Calu3 (cell line): ENCODE results near the gene SH2D6. TPM values are rescaled to one million over a fixed set of nuclear protein-coding genes. Genes with fewer than 3 reads are reported as not detected.
A peak's percentile ranks its signal among the peaks of the same experiment; 100 is the strongest.

Source experiments
- BruUV-seq: library from RNA; stranded (reverse); fragments of 400-500 nt; replicated peaks from 2 replicates; lab custom pipeline; 2021; lab: Mats Ljungman, UMichigan
- CTCF ChIA-PET: fragments of 300-600 bp; sonication (Branson Sonifier 250); formaldehyde crosslinking; loops from one replicate; lab custom pipeline; 2022; ENCODE audit warnings: antibody characterized with exemption; lab: Charles Lee
- DNase-seq: peaks from one replicate; pipeline ENCODE4 v3.0.0; 2022
- H3K27ac Mint-ChIP-seq: one replicate; pipeline ENCODE4 v1.8.0; 2022; ENCODE audit warnings: mixed read lengths; ENCODE audit not compliant: unreplicated experiment
- H3K27me3 Mint-ChIP-seq: one replicate; pipeline ENCODE4 v1.8.0; 2022; ENCODE audit warnings: mixed read lengths; ENCODE audit not compliant: unreplicated experiment
- H3K36me3 Mint-ChIP-seq: one replicate; pipeline ENCODE4 v1.8.0; 2022; ENCODE audit warnings: mild to moderate bottlenecking, moderate library complexity, mixed read lengths; ENCODE audit not compliant: insufficient read depth, unreplicated experiment
- H3K4me1 Mint-ChIP-seq: one replicate; pipeline ENCODE4 v1.8.0; 2022; ENCODE audit warnings: mild to moderate bottlenecking, low read depth, mixed read lengths; ENCODE audit not compliant: unreplicated experiment
- H3K4me3 Mint-ChIP-seq: one replicate; pipeline ENCODE4 v1.8.0; 2022; ENCODE audit warnings: mild to moderate bottlenecking, low read depth, moderate library complexity, mixed read lengths; ENCODE audit not compliant: unreplicated experiment
- H3K9me3 Mint-ChIP-seq: one replicate; pipeline ENCODE4 v1.8.0; 2022; ENCODE audit warnings: low read depth, mixed read lengths; ENCODE audit not compliant: unreplicated experiment
- intact Hi-C: fragments of 100-400 bp; cut with micrococcal nuclease; formaldehyde crosslinking; loops from one replicate; pipeline ENCODE4 v1.10.0; 2022; ENCODE audit not compliant: unreplicated experiment
- total RNA-seq: library from RNA; stranded (reverse); gene quantifications from 2 replicates; pipeline ENCODE4 v1.2.3, GENCODE V29; 2022
- TF ChIP-seq, protein P1 (sequence below): fragments of 200-600 bp; IDR thresholded peaks from one replicate; pipeline ENCODE4 v1.8.0; 2022; ENCODE audit warnings: antibody characterized with exemption; ENCODE audit not compliant: unreplicated experiment

The SH2D6 gene
- total RNA-seq, 1 experiment from 2014 or later: 1.8 TPM

GRCh38 chr2:85445316-85446295, 27.1 kb downstream of the SH2D6 start:
- Mint-ChIP-seq H3K27me3 (no peaks in the 10 kb centered on the region), H3K36me3 (no peaks in the 10 kb centered on the region), H3K27ac (peak overlapping the region; percentile 66), H3K4me1 (peaks cover 8% of the 10 kb centered on the region), H3K9me3 (no peaks in the 10 kb centered on the region), H3K4me3 (no peak overlapping the region)
- TF ChIP-seq, protein P1, sequence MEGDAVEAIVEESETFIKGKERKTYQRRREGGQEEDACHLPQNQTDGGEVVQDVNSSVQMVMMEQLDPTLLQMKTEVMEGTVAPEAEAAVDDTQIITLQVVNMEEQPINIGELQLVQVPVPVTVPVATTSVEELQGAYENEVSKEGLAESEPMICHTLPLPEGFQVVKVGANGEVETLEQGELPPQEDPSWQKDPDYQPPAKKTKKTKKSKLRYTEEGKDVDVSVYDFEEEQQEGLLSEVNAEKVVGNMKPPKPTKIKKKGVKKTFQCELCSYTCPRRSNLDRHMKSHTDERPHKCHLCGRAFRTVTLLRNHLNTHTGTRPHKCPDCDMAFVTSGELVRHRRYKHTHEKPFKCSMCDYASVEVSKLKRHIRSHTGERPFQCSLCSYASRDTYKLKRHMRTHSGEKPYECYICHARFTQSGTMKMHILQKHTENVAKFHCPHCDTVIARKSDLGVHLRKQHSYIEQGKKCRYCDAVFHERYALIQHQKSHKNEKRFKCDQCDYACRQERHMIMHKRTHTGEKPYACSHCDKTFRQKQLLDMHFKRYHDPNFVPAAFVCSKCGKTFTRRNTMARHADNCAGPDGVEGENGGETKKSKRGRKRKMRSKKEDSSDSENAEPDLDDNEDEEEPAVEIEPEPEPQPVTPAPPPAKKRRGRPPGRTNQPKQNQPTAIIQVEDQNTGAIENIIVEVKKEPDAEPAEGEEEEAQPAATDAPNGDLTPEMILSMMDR: no peak
- peak; percentile 34 for DNase-seq
- intact Hi-C loops: no loop called here
- CTCF ChIA-PET: interaction anchor here (1.1 kb wide), 1 partner anchor 25 kb away, joined by 4 read pairs; no protein-coding TSS in a partner anchor
- BruUV-seq: no TSS peak

DNA sequence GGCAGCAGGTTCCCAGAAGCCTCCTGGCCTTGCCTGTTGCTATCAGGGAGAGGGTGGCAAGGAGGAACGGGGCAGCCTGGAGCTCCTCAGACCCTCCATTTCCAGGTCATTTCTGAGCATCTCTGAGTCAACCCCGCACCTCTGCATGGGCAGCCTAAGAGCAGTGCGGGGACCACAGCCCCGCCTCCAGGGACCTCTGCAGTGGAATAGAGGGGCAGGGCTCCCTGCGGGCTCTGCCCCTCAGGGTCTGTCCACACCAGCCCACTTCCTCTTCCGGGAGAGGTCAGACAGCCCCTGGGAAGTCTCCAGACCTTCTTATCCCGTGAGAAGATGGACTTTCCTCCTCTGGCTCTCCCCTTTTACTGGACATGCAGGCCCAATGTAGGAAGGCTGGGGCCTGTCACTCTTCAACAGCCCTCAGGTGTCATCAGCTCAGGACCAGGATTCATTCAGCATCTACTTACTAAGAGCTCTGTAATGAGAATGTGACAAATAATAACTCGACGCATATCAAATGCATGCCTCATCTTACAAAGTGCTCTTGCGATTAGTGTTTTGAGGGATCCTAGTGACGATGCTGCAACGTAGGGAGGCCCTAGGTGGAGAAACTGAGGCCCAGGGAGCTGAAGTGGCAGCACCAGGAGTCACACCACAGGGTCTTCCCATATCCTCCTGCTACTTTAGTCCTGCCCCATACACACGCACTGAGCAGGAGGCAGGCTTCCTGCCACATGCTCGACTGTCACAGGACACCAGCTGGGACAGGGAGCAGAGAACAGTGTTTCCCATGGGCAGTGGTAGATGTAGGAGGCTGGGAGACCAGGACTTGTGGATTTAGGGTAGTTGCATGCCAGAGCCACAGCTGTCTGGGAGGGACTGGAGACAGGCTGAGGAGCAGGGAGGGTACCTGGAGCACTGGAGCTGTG, 28.0 kb downstream of the SH2D6 start:
- Mint-ChIP-seq H3K27ac (peak overlapping the region; percentile 66), H3K27me3 (no peaks in the 10 kb centered on the region), H3K4me3 (no peak overlapping the region), H3K4me1 (peaks cover 8% of the 10 kb centered on the region), H3K9me3 (no peaks in the 10 kb centered on the region), H3K36me3 (no peaks in the 10 kb centered on the region)
- CTCF ChIA-PET: no interaction called here
- intact Hi-C loops: no loop called here
- DNase-seq: no peak
- TF ChIP-seq, protein P1: no peak
- no TSS peak for BruUV-seq

DNA sequence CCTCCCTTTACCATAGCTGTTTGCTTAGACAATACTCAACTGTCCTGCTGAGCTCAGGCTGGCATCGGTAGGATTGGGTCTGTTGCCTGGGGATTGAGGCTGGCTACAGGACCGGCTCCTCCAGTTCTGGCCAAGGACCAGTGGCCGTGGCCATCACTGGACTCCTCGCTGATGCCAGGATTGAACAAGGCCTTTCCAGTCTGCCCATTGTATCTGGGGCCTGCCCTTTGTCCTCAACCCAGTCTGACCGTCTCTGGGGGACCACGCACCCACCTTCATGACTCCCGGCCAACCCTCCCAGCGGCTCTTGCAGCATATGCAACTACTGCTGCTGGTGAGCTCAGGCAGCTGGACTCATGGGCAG, 28.7 kb downstream of the SH2D6 start:
- Mint-ChIP-seq H3K36me3 (no peaks in the 10 kb centered on the region), H3K27ac (no peak overlapping the region), H3K4me1 (peaks cover 10% of the 10 kb centered on the region), H3K9me3 (no peaks in the 10 kb centered on the region), H3K4me3 (no peak overlapping the region), H3K27me3 (no peaks in the 10 kb centered on the region)
- TF ChIP-seq, protein P1: no peak
- DNase-seq: no peak
- intact Hi-C loops: no loop called here
- CTCF ChIA-PET: no interaction called here
- BruUV-seq: no TSS peak

DNA sequence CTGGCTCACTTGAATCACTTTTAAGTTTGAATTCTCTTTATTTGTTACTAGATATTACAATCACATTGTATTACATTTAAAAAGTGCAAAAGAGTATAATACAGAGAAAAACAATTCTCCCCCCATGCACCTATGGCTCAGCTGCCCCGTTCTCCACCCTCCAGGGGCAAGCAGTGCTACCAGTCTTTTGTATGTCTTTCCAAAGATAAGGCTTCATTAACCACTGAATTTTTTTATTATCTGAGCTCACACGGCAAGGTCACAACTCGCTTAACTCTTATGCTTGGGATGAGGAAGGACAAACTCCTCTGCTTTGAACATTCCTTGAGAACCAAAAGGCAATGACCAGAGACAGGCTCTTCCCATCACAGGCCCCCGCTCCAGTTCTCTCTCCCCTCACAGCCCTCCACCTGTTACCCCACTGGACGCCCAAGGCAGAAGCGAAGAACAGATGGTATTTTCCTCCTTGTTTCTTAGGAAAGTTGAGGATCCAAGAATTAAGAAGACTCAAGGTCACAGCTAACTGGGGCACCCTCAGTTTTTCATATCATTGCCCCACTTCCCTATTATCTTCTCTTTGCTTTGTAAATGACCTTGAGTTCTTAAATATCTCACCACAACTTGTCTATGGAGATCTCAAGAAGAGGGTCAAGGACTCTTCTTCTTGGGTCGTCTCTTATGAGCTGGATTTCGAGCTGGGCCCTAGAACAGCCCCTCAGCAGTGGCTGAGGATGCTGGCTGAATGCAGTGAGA, 30.1 kb downstream of the SH2D6 start:
- no peak overlapping the region for H3K27ac Mint-ChIP-seq
- H3K4me1 Mint-ChIP-seq: peaks cover 17% of the 10 kb centered on the region
- CTCF ChIA-PET: interaction anchor here (1.3 kb wide), 1 partner anchor 20 kb away, joined by 3 read pairs; no protein-coding TSS in a partner anchor
- no peaks in the 10 kb centered on the region for H3K27me3 Mint-ChIP-seq
- no peak for DNase-seq
- no TSS peak for BruUV-seq
- no peaks in the 10 kb centered on the region for H3K36me3 Mint-ChIP-seq
- H3K9me3 Mint-ChIP-seq: no peaks in the 10 kb centered on the region
- no peak overlapping the region for H3K4me3 Mint-ChIP-seq
- intact Hi-C loops: no loop called here
- TF ChIP-seq, protein P1: no peak
